NK-92 (cell line): ENCODE measurements around the gene NME9.

Experiments used
- DNase-seq: peaks from one replicate; lab custom pipeline; 2025; ENCODE audit not compliant: unreplicated experiment; lab: John Stamatoyannopoulos, UW

The NME9 gene

GRCh38 chr3:138334608-138335007, 5.0 kb upstream of the NME9 start:
- DNase-seq: no peak

- DNase-seq: no peak
Measured at GRCh38 chr3:138332472-138333073, 2.9 kb upstream of the NME9 start.

GRCh38 chr3:138331143-138331894, 1.7 kb upstream of the NME9 start:
- no peak for DNase-seq

- DNase-seq: no peak
Measured at GRCh38 chr3:138329984-138330293, 288 bp upstream of the NME9 start.

GRCh38 chr3:138328341-138328740, 1.3 kb downstream of the NME9 start:
- DNase-seq: no peak

DNA sequence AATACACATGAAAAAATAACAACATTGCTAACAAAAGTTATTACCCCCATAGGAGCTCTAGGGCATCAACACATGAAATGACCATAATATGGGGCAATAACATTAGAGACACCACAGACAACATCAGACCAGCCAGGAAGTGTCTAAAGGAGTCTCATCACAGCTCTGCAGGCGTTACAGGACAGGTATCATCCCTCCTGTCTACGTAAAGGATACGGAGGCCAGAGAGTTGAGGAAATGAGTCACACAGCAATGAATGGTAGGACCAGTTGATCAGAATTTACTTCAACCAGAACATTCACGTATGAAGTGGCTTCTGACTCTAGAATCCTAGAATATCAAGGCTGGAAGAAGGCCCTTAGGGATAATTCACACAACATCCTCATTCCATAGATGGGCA, 1.8 kb downstream of the NME9 start:
- DNase-seq: no peak

GRCh38 chr3:138326866-138327595, 2.6 kb downstream of the NME9 start:
- DNase-seq: no peak

- DNase-seq: no peak
Measured at GRCh38 chr3:138325990-138326389, 3.7 kb downstream of the NME9 start.

DNA sequence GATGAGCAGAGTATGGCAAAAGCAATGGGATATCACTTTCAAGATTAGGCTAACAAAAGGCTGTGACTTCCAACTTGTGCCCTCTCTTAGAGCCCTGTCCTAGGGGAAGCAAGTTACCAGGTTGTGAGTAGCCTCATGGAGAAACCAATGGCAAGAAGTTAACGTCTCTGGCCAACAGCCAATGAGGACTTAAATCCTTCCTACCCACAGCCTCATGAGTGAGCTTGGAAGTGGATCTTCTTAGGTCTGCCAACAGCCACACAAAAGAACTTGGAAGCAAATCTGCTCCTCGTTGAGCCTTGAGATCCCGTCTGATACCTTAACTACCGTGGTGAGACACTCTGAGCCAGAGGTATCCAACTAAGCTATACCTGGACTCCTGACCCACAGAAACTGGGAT, 5.7 kb downstream of the NME9 start:
- no peak for DNase-seq

GRCh38 chr3:138317687-138318086, 12.0 kb downstream of the NME9 start:
- DNase-seq: no peak

GRCh38 chr3:138314751-138315150, 14.9 kb downstream of the NME9 start:
- DNase-seq: no peak

- no peak for DNase-seq
Measured at GRCh38 chr3:138310494-138310893, 19.2 kb downstream of the NME9 start.

- no peak for DNase-seq
Measured at GRCh38 chr3:138308783-138309182, 20.9 kb downstream of the NME9 start.

DNA sequence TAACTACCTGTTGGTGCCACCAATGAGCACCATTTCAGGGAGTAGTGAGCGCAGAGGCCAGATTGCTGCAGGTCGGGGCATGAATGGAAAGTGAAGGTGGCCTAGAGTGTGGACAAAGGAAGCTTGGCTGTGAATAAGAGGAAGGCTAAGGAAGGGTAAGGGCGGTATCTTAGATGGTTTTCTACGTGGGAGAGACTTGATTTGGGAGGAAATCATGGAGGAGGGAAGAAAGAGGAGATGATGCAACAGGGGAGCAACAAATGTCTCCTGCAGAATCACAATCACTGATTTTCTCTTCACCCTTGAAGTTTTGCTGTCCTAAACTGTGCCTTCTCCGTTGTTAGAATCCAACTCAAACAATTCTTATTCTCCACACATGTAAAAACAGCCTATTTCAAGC, 21.8 kb downstream of the NME9 start:
- DNase-seq: no peak

DNA sequence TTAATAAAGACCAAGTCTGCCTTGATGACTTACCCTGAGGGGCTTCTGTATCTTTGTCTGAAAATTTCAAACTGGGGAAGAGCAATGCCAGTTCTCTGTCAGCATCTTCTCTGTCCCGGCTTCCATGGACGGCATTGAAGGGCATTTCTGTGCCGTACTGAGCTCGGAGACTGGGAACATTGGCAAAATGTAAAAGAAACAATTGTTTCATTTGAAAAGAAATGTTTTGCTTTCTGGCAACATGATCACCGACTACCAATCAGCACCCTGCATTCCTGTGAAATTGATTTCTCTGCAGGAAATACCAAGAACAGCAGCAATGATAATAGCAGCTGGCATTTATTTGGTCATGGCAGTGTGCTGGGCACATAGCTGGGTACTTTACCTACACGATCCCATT, 26.2 kb downstream of the NME9 start:
- DNase-seq: no peak

GRCh38 chr3:138300647-138301046, 29.0 kb downstream of the NME9 start:
- DNase-seq: no peak

DNA sequence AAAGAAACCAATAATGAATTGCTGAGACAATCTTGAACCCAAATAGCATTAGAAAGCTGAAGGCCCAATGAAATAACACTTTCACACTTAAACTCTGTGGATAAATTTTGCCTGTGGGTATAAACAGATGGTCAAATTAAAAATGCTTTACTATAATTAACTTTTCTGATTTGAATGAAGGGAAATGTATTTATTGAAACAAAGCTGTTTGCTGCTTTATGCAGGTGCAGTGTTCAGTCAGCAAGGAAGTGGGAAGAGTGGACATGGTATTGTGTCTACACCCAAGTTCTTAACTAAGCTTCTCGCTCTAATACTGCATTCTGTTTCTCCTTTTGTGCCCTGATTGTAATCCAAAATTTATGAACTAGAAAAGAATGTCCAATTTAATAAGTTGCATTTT, 31.8 kb downstream of the NME9 start:
- no peak for DNase-seq

DNA sequence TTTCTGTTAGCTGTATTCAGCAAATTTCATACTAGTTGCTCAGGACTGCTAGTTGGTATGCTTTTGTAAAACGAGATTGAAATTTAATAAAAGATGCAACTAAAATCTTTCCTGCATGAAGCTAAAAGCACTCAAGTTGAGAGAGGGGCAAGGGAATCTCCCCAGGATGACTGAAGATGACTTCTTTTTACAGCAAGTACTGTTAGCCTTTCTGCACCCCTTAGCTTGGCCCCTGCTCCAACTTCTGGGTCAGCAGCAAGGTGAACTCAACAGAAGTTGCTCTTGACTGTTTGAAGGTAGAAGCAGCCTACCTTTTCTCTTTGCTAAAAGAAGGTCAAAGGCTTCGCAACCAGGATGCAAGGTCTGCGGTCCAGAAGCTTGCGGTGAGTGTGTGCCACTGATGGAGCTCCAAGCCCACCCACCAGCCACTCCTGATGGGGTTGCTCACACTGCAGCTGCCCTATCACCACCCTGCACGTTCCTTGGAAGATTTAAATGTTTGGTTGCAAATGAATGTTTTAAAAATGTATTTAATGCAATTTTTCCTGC, 32.5 kb downstream of the NME9 start:
- DNase-seq: no peak

DNA sequence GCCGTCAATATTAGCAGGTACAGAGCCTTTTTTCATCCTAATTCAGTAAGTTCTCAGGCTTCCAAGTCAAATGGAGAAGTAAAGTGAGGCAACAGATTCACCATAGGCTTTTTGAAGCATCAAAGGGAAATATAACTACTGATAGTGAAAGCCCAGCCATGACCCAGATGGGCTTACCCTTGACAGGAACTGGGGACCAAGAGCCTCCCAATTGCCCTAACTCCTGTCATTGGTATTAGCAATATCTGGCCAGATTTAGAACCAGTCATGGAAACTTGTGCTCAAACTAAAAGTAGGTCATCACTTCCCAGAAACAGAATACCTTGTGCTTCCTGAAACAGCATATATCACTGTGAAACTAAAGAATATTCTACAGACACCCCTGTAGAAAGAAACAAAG, 33.0 kb downstream of the NME9 start:
- no peak for DNase-seq

- DNase-seq: no peak
Measured at GRCh38 chr3:138289701-138290100, 40.0 kb downstream of the NME9 start.

DNA sequence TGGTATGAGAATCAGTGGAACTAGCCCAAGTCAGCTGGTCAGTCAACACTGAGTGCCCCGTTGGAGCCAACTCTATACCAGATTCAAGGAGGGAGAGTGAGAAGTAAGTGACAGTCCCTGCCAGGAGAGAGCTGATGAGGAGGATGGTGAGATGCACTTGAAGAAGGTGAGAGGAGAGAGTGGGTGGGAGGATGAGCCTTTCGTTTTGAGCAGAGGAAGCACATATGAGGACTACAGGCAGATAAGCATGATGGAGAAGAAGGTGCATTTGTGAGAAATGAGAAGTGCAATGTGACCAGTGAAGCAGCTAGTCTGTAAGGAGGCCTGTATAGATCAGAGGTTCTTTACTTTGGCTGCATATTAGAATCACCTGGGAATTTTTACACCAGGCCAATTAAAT, 40.4 kb downstream of the NME9 start:
- no peak for DNase-seq

- DNase-seq: no peak
Measured at GRCh38 chr3:138284957-138285477, 44.6 kb downstream of the NME9 start.
